ENCODE results near the gene CTU1. TPM values are rescaled to one million over a fixed set of nuclear protein-coding genes. Genes with fewer than 3 reads are reported as not detected.

CTU1 gene
- total RNA-seq, 1 donor from 2014 or later: 9.3 TPM

DNA sequence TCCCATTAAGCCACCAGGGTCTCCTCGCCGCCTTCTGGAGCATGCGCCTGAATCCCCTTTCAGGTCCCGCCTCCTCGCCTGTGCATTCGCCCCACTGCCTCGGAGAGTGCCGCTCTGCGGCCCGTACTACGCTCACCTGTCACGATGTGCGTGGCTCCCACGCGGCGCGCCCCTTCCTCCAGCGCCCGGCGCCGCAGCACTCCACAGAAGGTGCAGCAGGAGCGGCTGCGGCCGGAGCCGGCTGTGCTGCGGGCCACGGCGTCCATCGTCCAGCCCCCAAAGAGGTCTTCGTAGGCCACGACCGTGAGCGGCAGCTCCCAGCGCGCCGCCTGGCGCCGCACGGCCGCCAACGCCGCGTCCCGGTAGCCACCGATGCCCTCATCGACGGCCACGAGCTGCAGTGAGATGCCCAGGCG, 4.3 kb downstream of the CTU1 start:
- peaks cover 4% of the 10 kb centered on the region for H3K27me3 Mint-ChIP-seq
- DNase-seq (ENCODE audit: extremely low spot score, unreplicated experiment): no peak
- peaks cover 9% of the 10 kb centered on the region for H3K36me3 Mint-ChIP-seq
- no peak overlapping the region for H3K4me3 Mint-ChIP-seq
- TF ChIP-seq, protein P1, sequence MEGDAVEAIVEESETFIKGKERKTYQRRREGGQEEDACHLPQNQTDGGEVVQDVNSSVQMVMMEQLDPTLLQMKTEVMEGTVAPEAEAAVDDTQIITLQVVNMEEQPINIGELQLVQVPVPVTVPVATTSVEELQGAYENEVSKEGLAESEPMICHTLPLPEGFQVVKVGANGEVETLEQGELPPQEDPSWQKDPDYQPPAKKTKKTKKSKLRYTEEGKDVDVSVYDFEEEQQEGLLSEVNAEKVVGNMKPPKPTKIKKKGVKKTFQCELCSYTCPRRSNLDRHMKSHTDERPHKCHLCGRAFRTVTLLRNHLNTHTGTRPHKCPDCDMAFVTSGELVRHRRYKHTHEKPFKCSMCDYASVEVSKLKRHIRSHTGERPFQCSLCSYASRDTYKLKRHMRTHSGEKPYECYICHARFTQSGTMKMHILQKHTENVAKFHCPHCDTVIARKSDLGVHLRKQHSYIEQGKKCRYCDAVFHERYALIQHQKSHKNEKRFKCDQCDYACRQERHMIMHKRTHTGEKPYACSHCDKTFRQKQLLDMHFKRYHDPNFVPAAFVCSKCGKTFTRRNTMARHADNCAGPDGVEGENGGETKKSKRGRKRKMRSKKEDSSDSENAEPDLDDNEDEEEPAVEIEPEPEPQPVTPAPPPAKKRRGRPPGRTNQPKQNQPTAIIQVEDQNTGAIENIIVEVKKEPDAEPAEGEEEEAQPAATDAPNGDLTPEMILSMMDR (conservative IDR thresholded peaks at IDR 0.05): no peak
- H3K4me1 Mint-ChIP-seq (ENCODE audit: unreplicated experiment): peaks cover 15% of the 10 kb centered on the region
- H3K27ac Mint-ChIP-seq: no peak overlapping the region
- H3K9me3 Mint-ChIP-seq: no peaks in the 10 kb centered on the region

DNA sequence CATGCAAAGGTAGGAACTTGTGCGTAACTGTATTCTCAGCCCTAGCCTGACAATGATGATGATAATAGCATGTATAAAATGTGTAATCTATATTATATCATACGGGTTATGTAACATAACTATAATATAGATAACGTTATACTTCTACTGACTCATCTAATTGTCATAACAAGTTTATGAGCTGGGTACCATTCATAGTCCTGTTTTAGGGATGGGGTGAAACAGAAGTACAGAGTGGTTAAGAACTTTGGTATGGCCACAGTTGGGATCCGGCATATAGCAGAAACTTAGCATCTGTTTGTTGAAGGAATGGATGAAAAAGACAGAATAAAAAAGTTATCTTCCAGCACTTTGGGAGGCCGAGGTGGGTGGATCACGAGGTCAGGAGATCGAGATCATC, 5.2 kb downstream of the CTU1 start:
- Mint-ChIP-seq H3K36me3 (peaks cover 9% of the 10 kb centered on the region), H3K4me1 (ENCODE audit: unreplicated experiment) (peaks cover 10% of the 10 kb centered on the region), H3K27ac (no peak overlapping the region), H3K27me3 (no peaks in the 10 kb centered on the region), H3K4me3 (no peak overlapping the region), H3K9me3 (no peaks in the 10 kb centered on the region)
- DNase-seq (ENCODE audit: extremely low spot score, unreplicated experiment): no peak
- TF ChIP-seq, protein P1 (conservative IDR thresholded peaks at IDR 0.05): no peak

DNA sequence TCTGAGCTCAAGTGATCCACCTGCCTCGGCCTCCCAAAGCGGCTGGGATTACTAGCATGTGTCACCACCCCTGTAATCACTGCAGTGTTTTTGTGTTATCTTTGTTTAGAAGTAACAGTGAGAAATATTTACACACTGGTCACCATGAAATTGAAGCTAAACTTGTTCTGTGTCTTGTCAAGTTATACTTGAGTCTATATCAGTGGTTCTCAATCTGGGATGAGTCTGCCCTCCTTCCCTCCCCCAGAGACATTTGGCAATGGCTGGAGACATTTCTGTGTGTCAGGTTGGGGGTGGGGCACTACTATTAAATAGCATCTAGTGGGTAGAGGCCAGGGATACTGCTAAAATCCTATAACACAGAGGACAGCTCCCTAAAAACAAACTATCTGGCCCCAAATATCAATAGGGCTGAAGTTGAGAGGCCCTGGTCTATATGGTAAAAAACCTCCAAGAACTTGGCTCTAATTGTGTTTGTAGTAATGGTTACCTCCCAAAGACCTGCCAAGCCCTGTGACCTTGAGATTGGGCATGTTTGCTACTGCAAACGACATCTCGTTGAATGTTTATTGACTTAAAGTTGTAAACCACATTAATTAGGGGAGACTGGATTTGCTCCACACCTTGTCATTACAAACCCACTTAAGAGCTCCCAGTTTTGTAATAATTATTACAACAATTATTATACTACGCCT, 6.9 kb downstream of the CTU1 start:
- no peak for DNase-seq (ENCODE audit: extremely low spot score, unreplicated experiment)
- Mint-ChIP-seq H3K4me3 (no peak overlapping the region), H3K27me3 (no peaks in the 10 kb centered on the region), H3K4me1 (ENCODE audit: unreplicated experiment) (peaks cover 4% of the 10 kb centered on the region), H3K36me3 (peaks cover 12% of the 10 kb centered on the region), H3K27ac (no peak overlapping the region), H3K9me3 (no peaks in the 10 kb centered on the region)
- TF ChIP-seq, protein P1 (conservative IDR thresholded peaks at IDR 0.05): no peak

DNA sequence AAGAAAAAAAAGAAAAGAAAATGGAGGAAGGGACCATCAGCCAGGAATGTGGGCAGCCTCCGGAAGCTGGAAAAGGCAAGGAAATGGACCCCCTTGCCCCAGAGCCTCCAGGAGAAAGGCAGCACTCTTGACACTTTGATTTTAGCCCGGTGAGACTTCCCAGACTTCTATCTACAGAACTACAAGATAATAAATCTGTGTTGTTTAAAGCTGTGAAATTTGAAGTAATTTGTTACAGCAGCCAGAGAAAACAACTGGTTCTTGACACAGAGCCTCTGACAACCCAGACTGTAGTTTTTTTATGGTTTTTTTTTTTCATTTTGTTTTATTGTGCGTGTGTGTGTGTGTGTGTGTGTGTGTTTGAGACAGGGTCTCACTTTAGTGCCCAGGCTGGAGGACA, 7.6 kb downstream of the CTU1 start:
- peaks cover 4% of the 10 kb centered on the region for H3K4me1 Mint-ChIP-seq (ENCODE audit: unreplicated experiment)
- DNase-seq (ENCODE audit: extremely low spot score, unreplicated experiment): no peak
- no peak overlapping the region for H3K27ac Mint-ChIP-seq
- no peak overlapping the region for H3K4me3 Mint-ChIP-seq
- H3K27me3 Mint-ChIP-seq: no peaks in the 10 kb centered on the region
- no peaks in the 10 kb centered on the region for H3K9me3 Mint-ChIP-seq
- TF ChIP-seq, protein P1 (conservative IDR thresholded peaks at IDR 0.05): no peak
- H3K36me3 Mint-ChIP-seq: peaks cover 9% of the 10 kb centered on the region

DNA sequence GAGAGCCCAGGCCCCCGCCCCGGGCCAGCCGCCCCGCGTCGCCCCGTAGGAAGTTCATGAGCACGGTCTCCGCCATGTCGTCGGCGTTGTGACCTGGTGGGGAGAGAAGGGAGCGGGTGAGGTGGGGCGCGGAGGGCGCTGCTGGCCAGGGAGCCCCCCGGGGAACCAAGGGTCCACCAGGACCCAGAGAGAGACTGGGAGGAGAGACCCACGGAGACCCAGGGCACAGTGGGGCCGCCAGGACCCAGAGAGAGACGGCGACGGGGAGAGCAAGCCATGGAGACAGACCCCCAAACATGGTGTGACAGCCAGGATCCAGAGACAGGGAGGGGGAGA, 9.2 kb downstream of the CTU1 start:
- H3K9me3 Mint-ChIP-seq: no peaks in the 10 kb centered on the region

More for the DNA sequence above, 9.2 kb downstream of the CTU1 start:
- H3K36me3 Mint-ChIP-seq: peaks cover 9% of the 10 kb centered on the region
- DNase-seq (ENCODE audit: extremely low spot score, unreplicated experiment): no peak
- H3K4me1 Mint-ChIP-seq (ENCODE audit: unreplicated experiment): peaks cover 4% of the 10 kb centered on the region
- H3K27ac Mint-ChIP-seq: no peak overlapping the region
- no peak overlapping the region for H3K4me3 Mint-ChIP-seq
- H3K27me3 Mint-ChIP-seq: no peaks in the 10 kb centered on the region
- TF ChIP-seq, protein P1 (conservative IDR thresholded peaks at IDR 0.05): no peak

Measured in type B pancreatic cell (in vitro differentiated cells).